Central memory CD8-positive, alpha-beta T cell (primary cell): Measurements from ENCODE around the gene IMPG1.

Source experiments
- ATAC-seq: fragments of 150-1000 bp; cut with Tn5 transposase; replicated peaks from 2 replicates; pipeline ENCODE4 v1.10.0; 2022; ENCODE audit warnings: mild to moderate bottlenecking, moderate FRiP score, moderate number of reproducible peaks; ENCODE audit not compliant: poor library complexity, severe bottlenecking; ENCODE audit errors: extremely low read depth
- DNase-seq, 2 donors: peaks; one replicate each; pipeline ENCODE4 v3.0.0; 2021; ENCODE audit warnings: low spot score in 2 of 2
- H3K27ac Mint-ChIP-seq: one replicate; pipeline ENCODE4 v1.8.0; 2022; ENCODE audit warnings: low read depth, mild to moderate bottlenecking, moderate library complexity, mixed read lengths
- H3K27me3 Mint-ChIP-seq: one replicate; pipeline ENCODE4 v1.8.0; 2022; ENCODE audit warnings: mixed read lengths
- H3K36me3 Mint-ChIP-seq: one replicate; pipeline ENCODE4 v1.8.0; 2022; ENCODE audit warnings: mild to moderate bottlenecking, moderate library complexity, mixed read lengths; ENCODE audit not compliant: insufficient read depth
- H3K4me1 Mint-ChIP-seq: one replicate; pipeline ENCODE4 v1.8.0; 2022; ENCODE audit warnings: mixed read lengths
- H3K4me3 Mint-ChIP-seq: one replicate; pipeline ENCODE4 v1.8.0; 2022; ENCODE audit warnings: mild to moderate bottlenecking, moderate library complexity, mixed read lengths
- H3K9me3 Mint-ChIP-seq: one replicate; pipeline ENCODE4 v1.8.0; 2022; ENCODE audit warnings: mixed read lengths

The IMPG1 gene

DNA sequence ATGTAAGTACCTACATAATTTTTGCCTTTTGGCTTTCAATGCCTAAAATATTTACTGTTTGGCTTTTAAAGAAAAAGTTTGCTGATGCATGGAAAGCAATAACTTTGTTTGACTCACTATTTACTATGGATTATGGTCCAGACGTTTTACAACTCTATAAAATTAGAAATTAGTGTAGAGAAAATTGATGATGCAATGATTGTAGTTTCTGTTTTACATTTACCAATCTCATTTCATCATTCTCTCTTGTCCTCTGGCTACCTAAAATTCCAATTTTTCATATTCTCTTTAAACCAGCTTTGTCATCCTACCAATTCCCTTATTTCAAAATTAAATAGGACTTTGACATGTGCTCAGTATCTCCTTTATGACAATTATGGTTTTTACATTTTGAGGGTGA lies 131.0 kb downstream of the IMPG1 start:
- DNase-seq, result no peak
- H3K9me3 Mint-ChIP-seq, result no peaks in the 10 kb centered on the region
- peaks cover 37% of the 10 kb centered on the region for H3K27me3 Mint-ChIP-seq
- no peaks in the 10 kb centered on the region for H3K4me1 Mint-ChIP-seq
- no peak overlapping the region for H3K27ac Mint-ChIP-seq
- ATAC-seq, result no peak
- no peaks in the 10 kb centered on the region for H3K36me3 Mint-ChIP-seq
- H3K4me3 Mint-ChIP-seq, result no peak overlapping the region

- ATAC-seq, result no peak
- no peak overlapping the region for H3K27ac Mint-ChIP-seq
Observed at GRCh38 chr6:75940564-75940963, 131.9 kb downstream of the IMPG1 start.

DNA sequence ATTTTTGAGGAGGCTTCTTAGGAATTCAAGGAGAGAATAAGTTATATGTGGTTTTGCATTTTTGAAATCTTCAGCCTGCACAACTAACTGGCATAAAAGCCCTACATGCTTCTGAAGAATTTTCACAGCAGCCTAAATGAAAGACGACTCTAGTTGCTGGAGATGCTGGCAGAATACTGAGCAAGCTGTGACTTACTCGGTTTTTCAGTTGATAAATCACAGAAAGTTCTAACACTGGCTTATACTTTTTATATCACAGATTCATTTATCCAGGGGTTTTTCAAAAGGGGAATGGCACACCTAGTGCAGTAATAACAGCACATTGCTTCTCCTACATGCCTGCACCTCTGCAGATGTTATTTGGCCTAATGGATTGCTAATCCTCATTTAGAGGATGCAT lies 134.6 kb downstream of the IMPG1 start:
- H3K4me1 Mint-ChIP-seq, result peaks cover 7% of the 10 kb centered on the region
- no peaks in the 10 kb centered on the region for H3K9me3 Mint-ChIP-seq
- no peak for ATAC-seq
- no peak for DNase-seq
- H3K4me3 Mint-ChIP-seq, result no peak overlapping the region
- no peak overlapping the region for H3K27ac Mint-ChIP-seq
- peaks cover 4% of the 10 kb centered on the region for H3K36me3 Mint-ChIP-seq
- H3K27me3 Mint-ChIP-seq, result peaks cover 26% of the 10 kb centered on the region

More at GRCh38 chr6:75940564-75940963, 131.9 kb downstream of the IMPG1 start:
- Mint-ChIP-seq H3K4me1 (no peaks in the 10 kb centered on the region), H3K36me3 (peaks cover 2% of the 10 kb centered on the region), H3K4me3 (no peak overlapping the region), H3K9me3 (no peaks in the 10 kb centered on the region), H3K27me3 (peaks cover 35% of the 10 kb centered on the region)
- DNase-seq, result no peak

DNA sequence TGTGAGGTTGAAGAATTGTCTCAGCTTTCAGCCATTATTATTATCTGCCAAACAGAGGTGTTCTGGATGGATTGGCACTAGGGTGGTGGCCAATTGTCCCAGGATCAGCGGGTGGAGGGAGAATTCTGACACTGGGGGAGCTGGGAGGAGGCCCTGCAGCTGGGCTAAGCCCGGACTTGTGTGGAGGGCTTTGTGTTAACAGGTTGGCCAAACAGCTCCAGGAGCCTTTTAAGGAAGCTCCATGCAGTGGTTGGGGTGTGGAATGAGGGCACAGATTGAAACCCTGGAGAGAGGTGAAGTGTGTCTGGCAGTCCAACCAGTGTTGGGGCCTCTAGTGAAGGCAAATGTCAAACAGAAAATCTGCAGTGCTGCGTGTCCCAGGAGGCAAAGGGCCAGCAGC lies 135.8 kb downstream of the IMPG1 start:
- Mint-ChIP-seq H3K27me3 (peaks cover 22% of the 10 kb centered on the region), H3K4me1 (peaks cover 7% of the 10 kb centered on the region), H3K4me3 (no peak overlapping the region), H3K36me3 (peaks cover 4% of the 10 kb centered on the region), H3K9me3 (no peaks in the 10 kb centered on the region), H3K27ac (no peak overlapping the region)
- no peak for ATAC-seq
- DNase-seq, result no peak

DNA sequence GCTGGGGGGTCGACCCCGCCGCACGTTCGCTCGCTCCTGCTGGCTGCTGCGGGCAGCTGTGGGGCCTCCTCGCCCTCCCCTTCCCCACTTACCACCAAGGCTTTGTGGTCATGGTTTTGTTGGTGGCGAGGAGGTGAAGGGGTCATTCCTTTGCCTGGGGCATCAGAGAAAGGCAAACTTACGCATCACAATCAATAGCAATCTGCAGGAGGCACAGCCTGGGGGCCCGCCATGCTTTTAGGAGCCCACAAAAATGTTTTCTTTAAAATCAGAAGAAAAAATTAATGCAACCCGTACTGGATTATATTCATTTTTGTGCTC lies 137.0 kb downstream of the IMPG1 start:
- Mint-ChIP-seq H3K9me3 (no peaks in the 10 kb centered on the region), H3K27ac (no peak overlapping the region), H3K36me3 (peaks cover 4% of the 10 kb centered on the region), H3K4me1 (peaks cover 7% of the 10 kb centered on the region), H3K4me3 (peak overlapping the region; percentile 59), H3K27me3 (peaks cover 22% of the 10 kb centered on the region)
- ATAC-seq (no peak), DNase-seq (no peak)

DNA sequence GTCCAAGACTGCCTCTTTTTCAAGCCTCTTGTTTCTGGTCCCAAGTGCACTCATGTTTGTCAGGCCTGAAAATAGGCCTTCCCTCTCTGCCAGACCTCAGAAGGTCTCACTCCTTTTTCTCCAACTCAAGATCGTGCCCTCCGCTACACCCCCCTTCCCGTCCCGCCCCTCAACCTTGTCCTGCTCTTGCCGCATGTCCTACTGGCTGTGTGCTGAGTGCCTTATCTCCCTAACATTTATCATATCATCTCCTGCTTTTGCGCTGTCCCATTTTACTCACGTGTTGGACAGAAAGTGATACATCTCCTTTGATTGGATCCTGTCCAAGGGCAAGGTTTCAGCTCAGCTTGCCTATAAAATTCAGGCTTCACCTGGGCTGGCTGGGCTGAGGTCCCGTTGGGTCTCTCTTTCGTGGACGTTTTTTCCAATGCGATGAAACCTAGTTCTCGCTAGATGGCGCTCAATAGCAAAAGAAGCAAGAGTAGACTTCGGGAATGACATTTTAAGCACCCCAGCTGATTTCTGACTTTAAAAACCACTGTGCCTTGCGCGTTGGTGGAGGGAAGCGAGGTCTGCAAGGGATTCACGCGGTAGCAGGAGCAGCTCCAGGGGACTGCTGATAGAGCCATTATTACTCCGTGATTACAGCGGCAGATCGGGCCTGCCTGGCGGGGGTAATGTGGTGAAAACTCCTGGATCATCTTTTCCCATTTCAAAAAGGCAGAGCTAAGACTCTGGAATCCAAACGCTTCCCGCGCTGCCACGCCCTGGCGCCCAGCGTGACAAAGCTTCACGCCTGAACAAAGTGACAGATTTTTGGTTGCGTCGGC lies 137.6 kb downstream of the IMPG1 start:
- Mint-ChIP-seq H3K36me3 (peaks cover 4% of the 10 kb centered on the region), H3K4me3 (peak overlapping the region; percentile 59), H3K27me3 (peaks cover 22% of the 10 kb centered on the region), H3K9me3 (no peaks in the 10 kb centered on the region), H3K27ac (no peak overlapping the region), H3K4me1 (peaks cover 7% of the 10 kb centered on the region)
- ATAC-seq, result peak; percentile 19
- DNase-seq, result no peak

GRCh38 chr6:75933387-75933975 lies 139.0 kb downstream of the IMPG1 start:
- no peak overlapping the region for H3K4me3 Mint-ChIP-seq
- peaks cover 7% of the 10 kb centered on the region for H3K4me1 Mint-ChIP-seq
- H3K27me3 Mint-ChIP-seq, result peaks cover 22% of the 10 kb centered on the region
- no peaks in the 10 kb centered on the region for H3K9me3 Mint-ChIP-seq
- peaks cover 4% of the 10 kb centered on the region for H3K36me3 Mint-ChIP-seq
- DNase-seq (no peak), ATAC-seq (no peak)
- H3K27ac Mint-ChIP-seq, result no peak overlapping the region

DNA sequence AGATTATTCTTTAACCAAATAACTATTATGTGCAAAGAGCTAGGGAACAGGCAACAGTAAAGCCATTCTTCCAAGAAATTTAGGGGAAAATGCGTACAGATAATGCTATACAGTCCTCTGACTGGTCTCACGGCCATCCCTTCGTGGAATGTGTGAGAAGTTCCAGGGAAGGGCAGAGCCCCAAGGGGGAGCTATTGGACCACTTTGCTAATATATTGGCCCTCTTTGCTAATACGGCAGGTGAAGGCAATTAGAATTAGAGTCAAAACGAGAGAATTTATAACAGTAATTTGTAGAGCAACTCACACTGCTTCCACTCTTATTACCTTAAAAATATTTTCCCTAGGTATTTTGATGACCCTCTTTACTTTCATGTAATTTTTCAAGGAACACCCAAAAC lies 140.4 kb downstream of the IMPG1 start:
- Mint-ChIP-seq H3K4me1 (peaks cover 7% of the 10 kb centered on the region), H3K36me3 (peaks cover 4% of the 10 kb centered on the region), H3K27ac (no peak overlapping the region), H3K9me3 (no peaks in the 10 kb centered on the region), H3K27me3 (peaks cover 22% of the 10 kb centered on the region), H3K4me3 (no peak overlapping the region)
- no peak for ATAC-seq
- DNase-seq, result no peak

DNA sequence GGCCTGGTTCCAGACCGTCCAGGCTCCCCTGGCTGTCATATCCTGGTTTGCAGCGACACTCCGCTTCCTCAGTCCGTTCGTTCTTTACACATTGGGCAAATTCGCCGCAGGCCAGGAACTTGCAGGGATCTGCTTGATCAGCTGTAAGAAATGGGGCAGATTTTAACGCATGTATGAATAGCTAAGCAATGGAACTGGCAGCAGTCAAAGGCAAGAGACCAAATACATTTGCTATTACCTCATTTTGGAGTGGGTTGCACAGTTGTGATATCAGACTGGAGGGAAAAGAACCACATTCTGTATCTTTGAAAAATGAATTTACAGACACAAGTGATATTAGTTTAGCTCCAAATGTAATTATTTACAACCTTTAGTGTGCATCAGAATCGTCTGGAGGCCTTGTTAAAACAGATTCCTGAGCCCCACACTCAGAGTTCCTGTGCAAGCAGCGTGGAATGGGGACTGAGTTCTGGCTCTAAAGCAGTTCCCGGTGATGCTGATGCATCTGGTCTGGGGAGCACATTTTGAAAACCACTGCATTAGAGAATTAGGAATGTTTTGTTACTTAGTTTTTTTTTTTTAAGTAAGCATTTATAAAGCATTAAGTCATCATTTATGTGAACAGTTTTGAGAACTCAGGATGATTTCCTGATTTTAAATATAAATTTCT lies 141.3 kb downstream of the IMPG1 start:
- peaks cover 13% of the 10 kb centered on the region for H3K27me3 Mint-ChIP-seq
- peaks cover 4% of the 10 kb centered on the region for H3K36me3 Mint-ChIP-seq
- DNase-seq (no peak), ATAC-seq (no peak)
- peaks cover 7% of the 10 kb centered on the region for H3K4me1 Mint-ChIP-seq
- H3K9me3 Mint-ChIP-seq, result no peaks in the 10 kb centered on the region
- no peak overlapping the region for H3K27ac Mint-ChIP-seq
- H3K4me3 Mint-ChIP-seq, result no peak overlapping the region

GRCh38 chr6:75926293-75927168 lies 145.9 kb downstream of the IMPG1 start:
- DNase-seq, result no peak
- no peaks in the 10 kb centered on the region for H3K9me3 Mint-ChIP-seq

DNA sequence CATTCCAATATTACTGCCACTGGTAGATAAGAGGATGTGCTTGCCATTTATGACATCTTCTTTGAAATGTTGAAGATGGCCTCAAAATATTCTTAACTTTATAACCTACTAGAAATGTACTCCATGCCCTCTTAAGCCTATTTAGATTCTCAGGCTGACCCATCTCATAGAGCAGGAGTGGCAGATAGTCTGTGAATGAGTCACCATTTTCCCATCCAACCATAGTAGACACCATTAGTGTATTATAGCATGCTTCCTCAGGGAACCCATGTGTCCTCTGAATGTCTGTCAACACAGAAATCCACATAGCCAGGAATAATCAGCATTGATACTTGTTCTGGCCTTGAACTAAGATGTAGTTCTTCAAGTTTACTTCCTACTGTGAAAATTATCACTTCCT lies 150.2 kb downstream of the IMPG1 start:
- no peaks in the 10 kb centered on the region for H3K27me3 Mint-ChIP-seq
- no peak for ATAC-seq
- H3K4me3 Mint-ChIP-seq, result no peak overlapping the region
- peaks cover 2% of the 10 kb centered on the region for H3K36me3 Mint-ChIP-seq
- no peaks in the 10 kb centered on the region for H3K4me1 Mint-ChIP-seq
- H3K9me3 Mint-ChIP-seq, result no peaks in the 10 kb centered on the region
- DNase-seq, result no peak
- no peak overlapping the region for H3K27ac Mint-ChIP-seq

More at GRCh38 chr6:75926293-75927168, 145.9 kb downstream of the IMPG1 start:
- H3K27ac Mint-ChIP-seq, result no peak overlapping the region
- H3K36me3 Mint-ChIP-seq, result no peaks in the 10 kb centered on the region
- H3K27me3 Mint-ChIP-seq, result no peaks in the 10 kb centered on the region
- no peak for ATAC-seq
- H3K4me3 Mint-ChIP-seq, result no peak overlapping the region
- H3K4me1 Mint-ChIP-seq, result no peaks in the 10 kb centered on the region

DNA sequence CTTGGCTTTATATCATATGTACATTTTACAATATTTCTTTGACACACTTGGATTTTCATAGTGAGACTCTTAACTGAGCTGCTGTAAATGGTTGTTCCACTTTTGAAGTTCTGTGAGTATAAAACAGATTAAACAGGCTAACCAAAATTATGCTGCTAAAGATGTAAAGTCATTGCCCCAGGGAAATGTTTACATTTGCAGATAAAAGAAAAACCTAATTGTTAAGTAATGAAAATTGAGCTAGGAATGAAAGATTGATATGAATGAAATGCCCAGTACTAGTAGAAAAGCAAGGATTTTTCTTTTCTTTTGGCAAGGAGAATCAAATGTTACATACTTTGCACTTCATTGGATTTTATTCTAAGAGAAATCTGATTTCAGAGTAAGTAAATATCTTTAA lies 159.4 kb downstream of the IMPG1 start:
- Mint-ChIP-seq H3K27me3 (no peaks in the 10 kb centered on the region), H3K9me3 (no peaks in the 10 kb centered on the region), H3K4me3 (no peak overlapping the region), H3K27ac (no peak overlapping the region), H3K36me3 (peaks cover 8% of the 10 kb centered on the region), H3K4me1 (no peaks in the 10 kb centered on the region)
- ATAC-seq, result no peak
- DNase-seq, result no peak
